MCF 10A (cell line): Measurements from ENCODE around the gene PRR19. TPM values are rescaled to one million over a fixed set of nuclear protein-coding genes. Genes with fewer than 3 reads are reported as not detected.
A peak's percentile ranks its signal among the peaks of the same experiment; 100 is the strongest.

Experiments used
- BruUV-seq: library from RNA; stranded (reverse); fragments of 400-500 nt; replicated peaks from 2 replicates; lab custom pipeline; 2021; lab: Mats Ljungman, UMichigan
- CTCF ChIA-PET: fragments of 300-600 bp; sonication (Branson Sonifier 250); formaldehyde crosslinking; extraction: SDS; loops from one replicate; lab custom pipeline; 2021; ENCODE audit warnings: antibody characterized with exemption, inconsistent platforms; lab: Yijun Ruan, JAX
- POLR2A ChIA-PET: fragments of 300-600, 350-650 bp; sonication (Branson Sonifier 250); formaldehyde crosslinking; extraction: SDS; loops from one replicate; lab custom pipeline; 2020; ENCODE audit warnings: antibody characterized with exemption, inconsistent platforms; lab: Yijun Ruan, JAX
- DNase-seq: peaks from one replicate; pipeline ENCODE4 v3.0.0-alpha.2; 2018; ENCODE audit not compliant: unreplicated experiment
- H3K27ac Mint-ChIP-seq: one replicate; pipeline ENCODE4 v1.8.0; 2022; ENCODE audit warnings: mild to moderate bottlenecking, low read depth, mixed read lengths; ENCODE audit not compliant: unreplicated experiment
- H3K27me3 Mint-ChIP-seq: one replicate; pipeline ENCODE4 v1.8.0; 2022; ENCODE audit warnings: mixed read lengths; ENCODE audit not compliant: insufficient read depth, unreplicated experiment
- H3K36me3 Mint-ChIP-seq: one replicate; pipeline ENCODE4 v1.8.0; 2022; ENCODE audit warnings: mild to moderate bottlenecking, moderate library complexity, mixed read lengths; ENCODE audit not compliant: insufficient read depth, unreplicated experiment
- H3K4me1 Mint-ChIP-seq: one replicate; pipeline ENCODE4 v1.8.0; 2022; ENCODE audit warnings: mixed read lengths; ENCODE audit not compliant: insufficient read depth, unreplicated experiment
- H3K4me3 Mint-ChIP-seq: one replicate; pipeline ENCODE4 v1.8.0; 2022; ENCODE audit warnings: mild to moderate bottlenecking, moderate library complexity, mixed read lengths; ENCODE audit not compliant: unreplicated experiment
- H3K9me3 Mint-ChIP-seq: one replicate; pipeline ENCODE4 v1.8.0; 2022; ENCODE audit warnings: mixed read lengths; ENCODE audit not compliant: unreplicated experiment
- CTCF ChIP-seq: fragments of 200-600 bp; IDR thresholded peaks from one replicate; pipeline ENCODE4 v1.8.0; 2022; ENCODE audit warnings: antibody characterized with exemption, mild to moderate bottlenecking; ENCODE audit not compliant: unreplicated experiment
- intact Hi-C: fragments of 100-400 bp; cut with micrococcal nuclease; formaldehyde crosslinking; loops from 2 replicates; pipeline ENCODE4 v1.14.1; 2022
- total RNA-seq: library from RNA; stranded (reverse); gene quantifications from 2 replicates; pipeline ENCODE4 v1.2.3, GENCODE V29; 2022

Gene PRR19
- total RNA-seq, 1 experiment from 2014 or later = 0.30 TPM

GRCh38 chr19:42316223-42317211 lies 14.6 kb downstream of the PRR19 start:
- Mint-ChIP-seq H3K4me3 (peak overlapping the region; percentile 6), H3K27ac (no peak overlapping the region), H3K4me1 (peaks cover 12% of the 10 kb centered on the region), H3K36me3 (peaks cover 6% of the 10 kb centered on the region), H3K9me3 (no peaks in the 10 kb centered on the region), H3K27me3 (peaks cover 13% of the 10 kb centered on the region)
- DNase-seq = no peak
- TF ChIP-seq CTCF = no peak
- CTCF ChIA-PET = interaction anchor here (0.5 to 1.9 kb wide), 4 partner anchors 20 to 191 kb away, joined by 3 to 5 read pairs (median 3); no protein-coding TSS in a partner anchor
- intact Hi-C loops = no loop called here
- POLR2A ChIA-PET = no interaction called here
- BruUV-seq = no TSS peak

GRCh38 chr19:42317535-42317934 lies 15.6 kb downstream of the PRR19 start:
- TF ChIP-seq CTCF = no peak
- POLR2A ChIA-PET = no interaction called here
- no TSS peak for BruUV-seq
- no peak overlapping the region for H3K27ac Mint-ChIP-seq
- H3K4me1 Mint-ChIP-seq = peaks cover 12% of the 10 kb centered on the region
- intact Hi-C loops = no loop called here
- peaks cover 13% of the 10 kb centered on the region for H3K27me3 Mint-ChIP-seq
- DNase-seq = no peak
- CTCF ChIA-PET = interaction anchor here (0.7 kb wide), 1 partner anchor 192 kb away, joined by 3 read pairs; no protein-coding TSS in a partner anchor
- no peaks in the 10 kb centered on the region for H3K9me3 Mint-ChIP-seq
- peaks cover 6% of the 10 kb centered on the region for H3K36me3 Mint-ChIP-seq
- H3K4me3 Mint-ChIP-seq = no peak overlapping the region

GRCh38 chr19:42322305-42322704 lies 20.4 kb downstream of the PRR19 start:
- Mint-ChIP-seq H3K27ac (no peak overlapping the region), H3K9me3 (no peaks in the 10 kb centered on the region), H3K36me3 (no peaks in the 10 kb centered on the region), H3K4me1 (peaks cover 10% of the 10 kb centered on the region), H3K27me3 (no peaks in the 10 kb centered on the region), H3K4me3 (no peak overlapping the region)
- no TSS peak for BruUV-seq
- intact Hi-C loops = loop anchor here (10.0 kb wide), 1 partner anchor 218 kb away; no protein-coding TSS in a partner anchor
- DNase-seq = no peak
- CTCF ChIA-PET = interaction anchor here (0.7 to 1.6 kb wide), 6 partner anchors 9 to 213 kb away, joined by 3 to 6 read pairs (median 4); partner anchors contain the start of genes POU2F2 and TMEM145
- POLR2A ChIA-PET = interaction anchor here (0.9 to 1.4 kb wide), 2 partner anchors 76 to 109 kb away, joined by 3 read pairs; no protein-coding TSS in a partner anchor
- no peak for TF ChIP-seq CTCF

- Mint-ChIP-seq H3K4me1 (peaks cover 14% of the 10 kb centered on the region), H3K36me3 (no peaks in the 10 kb centered on the region), H3K4me3 (no peak overlapping the region), H3K9me3 (no peaks in the 10 kb centered on the region), H3K27me3 (no peaks in the 10 kb centered on the region), H3K27ac (no peak overlapping the region)
- DNase-seq = no peak
- CTCF ChIA-PET = interaction anchor here (0.6 to 1.6 kb wide), 5 partner anchors 30 to 214 kb away, joined by 3 to 6 read pairs (median 5); no protein-coding TSS in a partner anchor
- intact Hi-C loops = loop anchor here (10.0 kb wide), 1 partner anchor 219 kb away; no protein-coding TSS in a partner anchor
- BruUV-seq = no TSS peak
- POLR2A ChIA-PET = interaction anchor here (0.7 to 1.4 kb wide), 2 partner anchors 13 to 77 kb away, joined by 3 read pairs; no protein-coding TSS in a partner anchor
- no peak for TF ChIP-seq CTCF
These were observed 21.5 kb downstream of the PRR19 start for GRCh38 chr19:42323473-42323851.
